Panc1 (cell line): Measurements from ENCODE around the gene NGEF.

Experiments
- POLR2AphosphoS5 ChIP-seq: IDR thresholded peaks from 2 replicates; pipeline ENCODE4 v1.6.1; 2012; ENCODE audit warnings: mild to moderate bottlenecking, low read depth, low read length, moderate library complexity
- TF ChIP-seq, protein P1 (sequence below): fragments of 450-650 bp; IDR thresholded peaks from 2 replicates; pipeline ENCODE4 v1.5.1; 2017; ENCODE audit warnings: mild to moderate bottlenecking

- TF ChIP-seq, protein P1, sequence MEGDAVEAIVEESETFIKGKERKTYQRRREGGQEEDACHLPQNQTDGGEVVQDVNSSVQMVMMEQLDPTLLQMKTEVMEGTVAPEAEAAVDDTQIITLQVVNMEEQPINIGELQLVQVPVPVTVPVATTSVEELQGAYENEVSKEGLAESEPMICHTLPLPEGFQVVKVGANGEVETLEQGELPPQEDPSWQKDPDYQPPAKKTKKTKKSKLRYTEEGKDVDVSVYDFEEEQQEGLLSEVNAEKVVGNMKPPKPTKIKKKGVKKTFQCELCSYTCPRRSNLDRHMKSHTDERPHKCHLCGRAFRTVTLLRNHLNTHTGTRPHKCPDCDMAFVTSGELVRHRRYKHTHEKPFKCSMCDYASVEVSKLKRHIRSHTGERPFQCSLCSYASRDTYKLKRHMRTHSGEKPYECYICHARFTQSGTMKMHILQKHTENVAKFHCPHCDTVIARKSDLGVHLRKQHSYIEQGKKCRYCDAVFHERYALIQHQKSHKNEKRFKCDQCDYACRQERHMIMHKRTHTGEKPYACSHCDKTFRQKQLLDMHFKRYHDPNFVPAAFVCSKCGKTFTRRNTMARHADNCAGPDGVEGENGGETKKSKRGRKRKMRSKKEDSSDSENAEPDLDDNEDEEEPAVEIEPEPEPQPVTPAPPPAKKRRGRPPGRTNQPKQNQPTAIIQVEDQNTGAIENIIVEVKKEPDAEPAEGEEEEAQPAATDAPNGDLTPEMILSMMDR: no peak
- TF ChIP-seq POLR2AphosphoS5: no peak
Observed at GRCh38 chr2:232911712-232912277, 101.3 kb downstream of the NGEF start.
